GM19397 (cell line): ENCODE data around the gene TMOD1.
"Not testable (repeated sequence)": the region's sequence is repeated elsewhere in the genome, so short reads cannot be mapped to it uniquely, and the experiment has no call there.

Experiments used
- ATAC-seq: cut with Tn5 transposase; IDR thresholded peaks from one replicate; pipeline ENCODE4 v1.9.1; 2021; ENCODE audit warnings: mild to moderate bottlenecking, moderate library complexity; ENCODE audit not compliant: unreplicated experiment

The TMOD1 gene

DNA sequence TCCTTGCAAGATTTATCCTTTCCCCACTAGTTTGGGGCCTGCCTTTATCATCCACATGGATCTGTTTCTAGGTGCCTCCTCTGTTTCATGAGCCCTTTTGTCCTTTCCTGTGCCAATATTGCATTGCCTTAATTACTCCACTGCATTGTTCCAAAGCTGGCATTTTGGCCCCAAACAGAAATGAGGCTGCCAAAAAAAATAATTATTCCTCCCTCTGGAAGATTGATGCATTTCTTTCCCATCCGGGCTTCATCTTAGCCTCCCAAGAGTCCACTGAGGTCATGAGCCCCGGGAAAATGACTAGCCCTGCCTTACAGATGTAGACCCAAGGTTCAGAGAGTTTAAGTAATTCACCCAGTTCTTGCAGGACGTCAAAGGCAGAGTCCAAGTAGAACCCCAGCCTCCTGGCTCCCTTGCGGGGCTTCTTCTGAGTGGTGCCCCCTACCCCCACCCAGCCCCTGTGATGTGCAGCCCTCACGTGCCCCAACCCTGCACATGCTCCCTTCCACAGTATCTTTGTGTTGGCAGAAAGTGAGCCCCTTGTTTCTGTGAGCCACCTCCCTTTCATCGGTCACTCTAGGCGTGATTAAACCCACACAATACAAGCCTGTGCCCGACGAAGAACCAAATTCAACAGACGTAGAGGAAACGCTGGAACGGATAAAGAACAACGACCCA lies 62.1 kb downstream of the TMOD1 start:
- ATAC-seq, result no peak

DNA sequence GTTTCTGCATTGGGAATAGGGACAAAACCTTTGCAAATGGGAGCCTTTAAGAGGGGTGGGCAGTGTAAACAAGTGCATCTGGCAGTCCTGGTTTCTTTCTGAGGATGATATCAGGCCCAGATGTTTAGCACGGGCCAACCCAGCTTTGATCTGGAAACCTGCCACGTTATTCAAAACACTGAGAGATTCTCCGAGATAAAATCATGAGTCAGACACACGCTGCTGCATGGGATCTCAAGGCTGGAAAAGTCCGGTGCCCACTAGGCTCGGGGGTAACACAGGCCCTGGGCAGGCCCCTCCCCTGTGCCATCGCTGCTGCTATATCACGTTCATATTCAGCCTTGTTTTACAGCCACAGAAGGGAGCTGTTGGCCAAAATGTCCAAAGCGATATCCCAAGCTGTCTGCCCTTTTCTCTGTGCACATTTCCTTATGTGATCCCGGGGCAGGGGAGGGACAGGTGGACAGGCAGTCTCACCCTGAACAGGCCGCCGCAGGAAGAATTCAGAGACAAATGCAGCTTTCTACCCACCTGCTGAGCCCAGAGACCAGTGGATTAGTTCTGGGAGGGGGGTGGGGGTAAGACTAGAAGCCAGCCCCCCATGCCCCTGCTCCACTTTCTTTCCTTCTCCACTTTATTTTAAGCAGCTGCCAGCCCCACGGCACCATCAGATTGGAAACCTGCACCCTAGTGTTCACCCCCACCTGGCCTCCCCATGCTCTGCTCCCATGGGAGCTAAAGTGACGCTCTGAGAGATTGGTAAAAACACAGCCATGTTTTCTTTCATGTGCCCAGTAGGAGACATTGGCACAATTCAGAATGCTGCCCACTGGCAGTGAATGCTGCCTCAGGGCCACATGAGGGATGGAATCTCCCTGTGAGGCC lies 63.1 kb downstream of the TMOD1 start:
- no peak for ATAC-seq

DNA sequence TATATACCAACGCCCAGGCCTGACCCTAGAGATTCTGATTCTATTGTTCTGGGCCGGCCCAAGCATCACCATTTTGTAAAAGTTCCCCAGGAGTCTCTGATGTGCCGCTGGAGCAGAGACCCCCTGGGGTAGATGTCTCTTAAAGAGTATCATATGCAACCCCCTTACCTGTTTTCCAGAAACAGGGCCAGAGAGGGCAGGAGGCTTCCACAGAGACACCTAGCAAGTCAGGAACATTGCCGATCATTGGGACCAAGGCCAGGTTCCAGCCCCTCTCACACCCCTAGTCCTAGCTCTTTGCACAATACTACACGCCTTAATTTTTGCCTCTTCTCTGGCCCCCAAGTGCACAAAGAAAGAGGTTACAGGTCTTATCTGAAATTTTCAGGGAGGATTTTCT lies 63.8 kb downstream of the TMOD1 start:
- ATAC-seq, result no peak

DNA sequence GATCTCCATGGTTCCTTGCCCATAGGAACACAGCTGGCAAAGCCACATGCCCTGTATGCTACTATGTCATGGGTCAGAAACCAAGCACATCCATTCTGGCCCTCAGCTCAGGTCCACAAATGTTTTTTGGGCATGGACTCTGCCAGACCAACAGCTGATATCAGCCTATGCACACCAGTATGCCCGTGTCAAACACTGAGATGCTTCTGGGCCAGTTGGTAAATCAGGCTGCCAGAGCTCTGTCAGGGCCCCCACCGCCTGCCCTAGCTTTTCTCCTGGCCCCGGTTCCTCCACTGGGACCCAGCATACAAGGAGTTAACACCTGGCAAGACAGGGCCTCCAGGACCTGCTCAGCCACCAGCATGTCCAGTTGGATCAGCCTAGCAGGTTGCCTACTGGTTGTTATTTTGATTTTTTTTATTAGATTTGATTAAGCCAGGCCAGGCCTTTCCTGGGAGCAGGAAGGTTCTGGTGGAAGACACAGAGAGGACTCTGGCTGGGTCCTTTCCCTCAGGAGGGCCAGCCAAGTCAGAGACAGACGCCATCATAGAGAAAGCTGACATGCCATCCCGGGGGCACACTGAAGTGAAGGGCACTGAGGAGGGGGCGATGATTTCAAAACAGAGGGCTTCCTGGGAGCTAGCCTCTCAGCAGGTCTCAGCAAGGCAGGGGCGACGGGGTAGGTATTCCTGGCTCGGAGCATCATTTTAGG lies 65.9 kb downstream of the TMOD1 start:
- ATAC-seq, result no peak

DNA sequence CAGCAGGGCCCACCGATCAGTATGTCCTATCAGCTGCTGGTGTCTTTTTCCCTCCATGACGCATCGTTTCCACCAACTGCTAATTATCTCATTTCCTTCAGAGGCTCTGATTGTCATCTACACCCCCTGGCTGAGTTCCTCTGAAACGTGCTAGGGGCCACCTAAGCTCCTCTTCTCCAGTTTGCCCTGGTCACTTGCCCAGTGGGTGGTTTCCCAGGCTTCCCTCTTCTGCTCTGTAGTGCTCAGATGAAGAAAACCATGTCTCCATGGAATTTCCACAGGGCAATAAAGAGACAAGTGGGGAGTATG lies 66.4 kb downstream of the TMOD1 start:
- ATAC-seq, result no peak

DNA sequence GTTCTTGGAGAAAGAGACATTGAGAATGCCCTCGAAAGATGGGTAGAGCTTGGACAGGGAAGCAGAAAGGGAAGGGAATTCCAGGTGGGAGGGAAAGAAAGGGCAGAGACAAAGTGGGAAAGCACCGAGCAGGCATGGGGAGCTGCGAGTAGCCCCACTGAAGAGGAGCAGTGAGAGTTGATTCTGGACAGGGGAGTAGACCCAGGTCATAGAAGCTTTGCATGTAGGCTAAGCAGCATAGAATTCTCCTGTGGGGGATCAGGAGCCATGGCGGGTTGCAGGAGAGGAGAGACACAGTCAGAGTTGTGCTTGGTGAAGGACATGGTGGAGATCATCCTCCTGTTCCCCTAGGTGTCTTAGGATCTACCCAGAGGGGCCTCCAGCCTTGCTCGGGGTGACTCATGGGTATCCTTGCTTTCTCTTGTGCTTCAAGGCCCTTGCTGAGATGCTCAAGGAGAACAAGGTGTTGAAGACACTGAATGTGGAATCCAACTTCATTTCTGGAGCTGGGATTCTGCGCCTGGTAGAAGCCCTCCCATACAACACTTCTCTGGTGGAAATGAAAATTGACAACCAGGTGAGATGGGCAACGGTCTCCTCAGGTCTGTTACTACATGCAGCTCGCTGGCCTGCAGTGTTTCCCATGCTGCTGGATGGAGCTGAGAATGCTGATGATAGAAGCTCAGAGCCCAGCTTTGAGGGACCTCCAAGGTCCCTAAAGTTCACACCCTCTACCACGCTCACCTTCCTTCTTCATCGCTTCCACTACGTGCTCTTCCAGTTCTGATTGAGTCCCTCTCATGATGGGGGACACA lies 67.2 kb downstream of the TMOD1 start:
- no peak for ATAC-seq

DNA sequence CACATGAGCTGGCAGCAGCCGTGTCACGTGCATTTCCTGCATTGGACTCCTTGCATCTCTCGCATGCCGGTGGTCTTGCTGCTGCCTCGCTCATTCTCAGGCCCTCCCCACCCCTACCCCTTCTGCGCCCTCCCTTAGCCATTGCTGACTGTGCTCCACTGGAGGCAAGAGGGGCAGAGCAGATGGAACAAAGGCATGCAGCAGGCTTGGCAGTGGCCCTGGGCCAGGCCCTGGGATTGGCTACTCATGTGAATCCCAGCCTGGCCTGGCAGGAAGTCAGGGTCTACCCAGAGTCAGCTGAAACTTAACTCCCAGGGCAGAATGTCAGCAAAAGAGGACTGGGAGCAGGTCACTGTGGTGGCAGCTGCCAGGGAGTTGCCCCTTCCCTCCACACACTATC lies 69.4 kb downstream of the TMOD1 start:
- ATAC-seq, result no peak

DNA sequence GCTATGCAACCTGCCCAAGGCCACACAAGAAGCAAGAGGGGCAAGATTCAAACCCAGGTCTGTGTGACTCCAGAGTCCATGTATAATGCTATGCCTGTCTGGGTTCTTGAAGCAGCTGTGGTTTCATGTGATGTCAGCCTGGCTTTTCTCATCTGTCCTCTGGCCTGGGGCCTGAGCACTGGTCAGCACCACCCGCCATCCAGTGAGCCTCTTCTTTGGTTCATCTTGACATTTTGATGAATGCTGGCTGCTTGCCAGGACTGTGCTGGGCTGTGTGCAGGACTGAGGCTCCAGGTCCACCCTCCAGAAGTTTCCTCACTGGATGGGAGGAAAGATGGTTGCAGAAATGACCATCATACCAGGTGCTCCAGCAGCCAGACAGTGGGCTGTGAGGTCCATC lies 70.2 kb downstream of the TMOD1 start:
- no peak for ATAC-seq

DNA sequence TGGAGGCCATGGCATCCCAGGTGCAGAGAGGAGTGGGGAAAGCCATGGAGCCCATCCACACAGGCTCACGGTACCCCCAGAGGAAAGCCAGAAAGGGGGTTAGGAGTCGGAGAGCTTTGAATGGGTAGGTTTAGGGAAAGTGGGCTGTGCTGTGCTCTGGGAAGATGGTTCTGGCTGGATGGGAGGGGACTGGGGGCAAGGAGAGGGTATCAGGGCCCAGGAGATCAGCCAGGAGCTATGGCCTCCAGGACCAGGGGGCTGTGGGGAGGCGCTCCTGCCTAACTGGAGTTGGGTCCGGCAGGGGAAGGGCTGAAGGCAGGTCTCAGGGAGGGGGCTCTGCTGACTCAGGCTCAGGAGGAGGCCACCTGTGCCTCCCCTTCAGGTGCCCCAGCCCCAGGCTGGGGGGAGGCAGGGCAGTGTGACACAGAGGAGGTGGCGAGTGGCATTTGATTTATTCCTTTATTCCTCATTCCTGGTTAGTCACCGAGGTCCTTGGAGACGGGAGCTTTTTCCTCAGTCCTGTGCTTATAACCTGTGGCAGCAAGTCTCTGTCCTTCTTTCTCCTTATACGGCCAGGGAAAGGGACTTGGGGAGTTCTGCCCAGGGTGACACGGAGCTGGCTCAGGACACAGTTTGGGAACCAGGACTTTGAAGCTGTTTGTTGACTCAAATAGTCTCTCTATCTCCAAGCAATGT lies 70.9 kb downstream of the TMOD1 start:
- no peak for ATAC-seq

DNA sequence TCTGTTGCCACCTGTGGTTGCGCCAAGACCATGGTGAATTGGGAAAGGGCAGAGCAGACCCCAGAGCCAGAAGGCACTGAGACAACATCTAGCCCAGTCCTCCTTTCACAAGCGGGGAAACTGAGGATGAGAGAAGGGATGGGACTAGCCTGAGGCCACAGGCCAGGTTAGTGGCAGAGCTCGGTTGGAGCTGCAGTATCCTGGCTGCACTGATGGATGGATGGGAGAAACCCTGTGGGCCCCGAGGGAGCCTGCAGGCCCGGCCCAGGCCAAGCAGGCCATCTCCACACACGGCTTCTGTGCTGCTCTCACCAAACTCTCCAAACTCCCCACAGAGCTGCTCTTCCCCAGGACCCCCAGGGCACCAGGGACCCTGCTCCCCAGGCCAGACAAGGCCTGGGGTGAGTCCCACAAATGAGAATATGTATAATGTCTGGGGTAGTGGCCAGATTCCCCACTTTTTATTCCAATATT lies 71.5 kb downstream of the TMOD1 start:
- no peak for ATAC-seq

DNA sequence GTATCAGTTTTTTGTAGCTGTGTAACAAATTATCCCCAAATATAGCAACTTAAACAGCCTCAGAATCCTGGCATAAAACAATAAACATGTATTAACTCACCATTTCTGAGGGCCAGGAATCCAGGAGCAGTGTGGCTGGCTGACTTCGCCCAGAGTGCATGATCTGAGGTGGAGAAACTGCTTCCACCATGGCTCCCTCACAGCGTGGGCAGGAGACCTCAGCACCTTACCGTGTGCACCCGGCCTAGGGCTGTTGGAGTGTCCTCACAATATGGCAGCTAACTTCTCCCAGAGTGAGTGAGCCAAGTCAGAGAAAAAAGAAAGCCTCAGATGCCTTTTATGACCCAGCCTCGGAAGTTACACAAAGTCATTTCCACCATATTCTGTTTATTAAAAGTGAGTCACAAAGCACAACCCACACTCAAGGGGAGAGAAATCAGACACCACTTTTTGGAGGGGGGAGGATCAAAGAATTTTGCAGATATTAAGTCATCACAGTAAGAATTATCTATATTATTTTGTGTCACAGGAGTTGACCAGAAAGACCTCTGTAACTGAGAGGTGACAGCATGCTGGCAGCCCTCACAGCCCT lies 72.1 kb downstream of the TMOD1 start:
- no peak for ATAC-seq

DNA sequence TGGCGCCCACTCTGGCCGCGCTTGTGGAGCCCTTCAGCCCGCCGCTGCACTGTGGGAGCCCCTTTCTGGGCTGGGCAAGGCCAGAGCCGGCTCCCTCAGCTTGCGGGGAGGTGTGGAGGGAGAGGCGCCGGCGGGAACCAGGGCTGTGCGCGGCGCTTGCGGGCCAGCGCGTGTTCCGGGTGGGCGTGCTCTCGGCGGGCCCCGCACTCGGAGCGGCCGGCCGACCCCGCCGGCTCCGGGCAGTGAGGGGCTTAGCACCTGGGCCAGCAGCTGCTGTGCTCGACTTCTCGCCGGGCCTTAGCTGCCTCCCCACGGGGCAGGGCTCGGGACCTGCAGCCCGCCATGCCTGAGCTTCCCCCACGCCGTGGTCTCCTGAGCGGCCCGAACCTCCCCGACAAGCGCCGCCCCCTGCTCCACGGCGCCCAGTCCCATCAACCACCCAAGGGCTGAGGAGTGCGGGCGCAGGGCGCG lies 72.7 kb downstream of the TMOD1 start:
- not testable (repeated sequence) for ATAC-seq

DNA sequence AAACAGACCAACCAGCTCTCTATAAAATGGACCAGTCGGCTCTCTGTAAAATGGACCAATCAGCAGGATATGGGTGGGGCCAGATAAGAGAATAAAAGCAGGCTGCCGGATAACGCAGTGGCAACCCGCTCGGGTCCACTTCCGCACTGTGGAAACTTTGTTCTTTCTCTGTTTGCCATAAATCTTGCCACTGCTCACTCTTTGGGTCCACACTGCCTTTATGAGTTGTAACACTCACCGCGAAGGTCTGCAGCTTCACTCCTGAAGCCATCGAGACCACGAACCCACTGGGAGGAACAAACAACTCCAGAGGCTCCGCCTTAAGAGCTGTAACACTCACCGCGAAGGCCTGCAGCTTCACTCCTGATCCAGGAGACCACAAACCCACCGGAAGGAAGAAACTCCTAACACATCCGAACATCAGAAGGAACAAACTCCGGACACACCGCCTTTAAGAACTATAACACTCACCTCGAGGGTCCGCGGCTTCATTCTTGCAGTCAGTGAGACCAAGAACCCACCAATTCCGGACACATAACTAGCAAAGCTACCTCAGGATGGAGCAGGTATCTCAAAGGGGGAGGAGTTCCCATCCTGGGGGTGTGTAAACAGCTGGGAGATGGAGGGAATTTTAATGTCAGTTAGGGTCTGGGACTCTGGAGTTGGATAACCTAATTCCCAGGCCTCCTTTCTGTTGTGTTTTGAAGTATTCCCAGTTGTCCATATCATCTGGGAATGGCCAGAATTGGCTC lies 73.6 kb downstream of the TMOD1 start:
- not testable (repeated sequence) for ATAC-seq

DNA sequence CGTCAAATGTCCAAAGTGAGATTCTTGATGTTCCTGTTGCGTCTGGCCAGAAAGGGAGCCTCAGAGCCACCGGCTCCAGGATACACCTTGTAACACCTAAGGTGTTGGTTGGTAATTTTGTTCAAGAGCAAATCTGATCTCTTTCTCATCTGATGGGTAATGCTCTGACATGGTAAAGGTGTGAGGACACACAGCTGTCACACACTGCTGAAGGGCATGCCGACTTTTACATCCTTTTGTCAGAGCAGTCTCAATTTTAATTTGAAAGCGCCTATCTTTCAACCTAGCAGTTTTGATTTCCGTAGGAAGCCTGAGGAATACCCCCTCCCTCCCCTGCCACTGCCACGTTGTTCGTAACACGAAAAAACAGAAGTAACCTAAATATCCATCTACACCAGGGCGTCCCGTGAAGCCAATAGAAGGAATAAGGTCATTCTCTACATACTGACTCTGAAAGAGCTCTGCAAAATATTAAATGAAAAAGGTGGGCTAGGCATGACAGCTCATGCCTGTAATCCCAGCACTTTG lies 74.3 kb downstream of the TMOD1 start:
- ATAC-seq, result no peak

DNA sequence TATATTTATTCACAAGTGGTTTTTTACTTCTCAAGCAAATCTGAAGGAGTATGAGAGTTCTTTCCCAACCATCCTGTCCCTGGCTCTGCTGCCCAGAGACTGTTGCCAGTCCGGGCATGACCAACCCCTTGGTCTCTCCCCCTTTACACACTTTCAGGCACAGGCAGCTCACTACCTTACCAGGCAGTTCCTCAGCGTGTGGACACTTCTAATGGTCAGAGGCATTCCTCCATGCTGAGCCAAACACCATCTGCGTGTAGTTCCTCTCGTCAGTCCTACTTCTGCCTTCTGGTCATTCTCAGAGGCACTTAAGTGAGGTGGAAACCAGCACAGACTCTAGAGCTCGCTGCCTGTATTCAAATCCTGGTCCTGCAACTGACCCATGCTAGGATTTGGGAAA lies 75.6 kb downstream of the TMOD1 start:
- ATAC-seq, result no peak

DNA sequence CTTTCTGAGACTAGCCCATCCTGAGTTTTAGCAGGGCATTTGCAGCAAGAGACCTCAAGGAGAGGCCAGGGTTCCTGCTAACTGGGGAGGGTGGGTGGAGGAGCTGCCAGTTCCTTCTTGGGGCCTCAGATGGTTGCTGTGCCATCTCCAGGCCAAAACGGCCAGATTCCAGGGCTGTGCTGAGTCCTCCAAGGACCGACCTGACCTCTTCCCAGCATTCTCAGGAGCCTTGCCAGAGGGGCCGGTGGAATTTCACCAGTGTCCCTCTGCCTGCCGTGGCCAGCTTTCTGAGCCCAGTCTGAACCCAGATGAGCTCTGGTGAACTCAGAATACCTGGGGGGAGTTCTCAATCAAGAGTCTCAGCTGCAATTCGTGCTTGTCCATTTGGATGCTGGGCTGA lies 77.4 kb downstream of the TMOD1 start:
- ATAC-seq, result no peak

DNA sequence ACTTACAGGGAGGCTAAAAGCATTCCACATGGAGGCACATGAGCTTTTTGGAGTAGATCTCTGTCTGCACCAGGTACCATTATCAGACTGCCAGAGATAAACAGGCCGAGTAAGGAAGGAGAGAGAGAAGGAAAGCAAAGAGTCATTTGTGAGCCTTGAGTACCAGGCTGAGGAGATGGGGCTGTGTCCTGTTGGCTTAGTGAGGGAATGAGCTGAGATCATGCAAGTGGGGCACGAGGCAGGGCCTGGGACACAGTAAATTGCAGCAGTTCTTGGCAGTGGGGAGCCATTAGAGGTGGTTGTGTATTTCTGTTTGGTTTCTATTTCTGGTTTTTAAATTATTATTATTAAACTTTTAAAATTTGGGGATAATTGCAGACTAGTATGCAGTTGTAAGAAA lies 78.4 kb downstream of the TMOD1 start:
- ATAC-seq, result no peak

DNA sequence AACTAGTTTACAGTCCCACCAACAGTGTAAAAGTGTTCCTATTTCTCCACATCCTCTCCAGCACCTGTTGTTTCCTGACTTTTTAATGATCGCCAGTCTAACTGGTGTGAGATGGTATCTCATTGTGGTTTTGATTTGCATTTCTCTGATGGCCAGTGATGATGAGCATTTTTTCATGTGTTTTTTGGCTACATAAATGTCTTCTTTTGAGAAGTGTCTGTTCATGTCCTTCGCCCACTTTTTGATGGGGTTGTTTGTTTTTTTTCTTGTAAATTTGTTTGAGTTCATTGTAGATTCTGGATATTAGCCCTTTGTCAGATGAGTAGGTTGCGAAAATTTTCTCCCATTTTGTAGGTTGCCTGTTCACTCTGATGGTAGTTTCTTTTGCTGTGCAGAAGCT lies 80.1 kb downstream of the TMOD1 start:
- not testable (repeated sequence) for ATAC-seq

DNA sequence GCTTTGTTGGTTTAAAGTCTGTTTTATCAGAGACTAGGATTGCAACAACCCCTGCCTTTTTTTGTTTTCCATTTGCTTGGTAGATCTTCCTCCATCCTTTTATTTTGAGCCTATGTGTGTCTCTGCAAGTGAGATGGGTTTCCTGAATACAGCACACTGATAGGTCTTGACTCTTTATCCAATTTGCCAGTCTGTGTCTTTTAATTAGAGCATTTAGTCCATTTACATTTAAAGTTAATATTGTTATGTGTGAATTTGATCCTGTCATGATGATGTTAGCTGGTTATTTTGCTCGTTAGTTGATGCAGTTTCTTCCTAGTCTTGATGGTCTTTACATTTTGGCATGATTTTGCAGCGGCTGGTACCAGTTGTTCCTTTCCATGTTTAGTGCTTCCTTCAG lies 83.3 kb downstream of the TMOD1 start:
- not testable (repeated sequence) for ATAC-seq
